ENCODE measurements around the gene PLEKHG4.

- TF ChIP-seq CTCF (IDR thresholded peaks at IDR 0.05) (no peak), POLR2AphosphoS5 (IDR thresholded peaks at IDR 0.05) (no peak), POLR2A (IDR thresholded peaks at IDR 0.05) (no peak)
Observed at GRCh38 chr16:67264866-67265265, 14.5 kb upstream of the PLEKHG4 start.
